Measurements from ENCODE around the gene TEX2. TPM values are rescaled to one million over a fixed set of nuclear protein-coding genes. Genes with fewer than 3 reads are reported as not detected.
A peak's percentile ranks its signal among the peaks of the same experiment; 100 is the strongest.
"Not testable (repeated sequence)": the region's sequence is repeated elsewhere in the genome, so short reads cannot be mapped to it uniquely, and the experiment has no call there.

The TEX2 gene
- total and polyA plus RNA-seq, 7 donors: 4.6 to 50.7 (median 39.3) TPM

GRCh38 chr17:64170286-64170685 lies 92.8 kb downstream of the TEX2 start:
- Histone ChIP-seq H3K36me3 (peaks cover 0 to 54% (median 4%) of the 10 kb centered on the region in 4 donors), H3K27ac (peak overlapping the region in 1 of 4 donors; percentile 8), H3K4me1 (no peaks in the 10 kb centered on the region), H3K27me3 (no peaks in the 10 kb centered on the region), H3K9me3 (no peaks in the 10 kb centered on the region), H3K4me3 (no peak overlapping the region)
- no peak for DNase-seq
- WGBS, 2 donors: 96 to 100% methylated on average over 4 of the region's 4 CpGs
- intact Hi-C loops (cut with DNase I): no loop called here
- TF ChIP-seq EP300 (IDR thresholded peaks at IDR 0.05): no peak

- H3K4me1 ChIP-seq; DNase-seq; H3K27me3 ChIP-seq; intact Hi-C loops (cut with DNase I); H3K27ac ChIP-seq; H3K4me3 ChIP-seq; H3K9me3 ChIP-seq: not testable (repeated sequence)
- 88 to 91% methylated on average over 3 of the region's 3 CpGs for WGBS, 2 donors
- peaks cover 0 to 40% (median 4%) of the 10 kb centered on the region in 4 donors for H3K36me3 ChIP-seq
Measured at GRCh38 chr17:64167666-64168065, 95.4 kb downstream of the TEX2 start.

GRCh38 chr17:64166876-64167275 lies 96.2 kb downstream of the TEX2 start:
- Histone ChIP-seq H3K36me3 (peaks cover 0 to 40% (median 4%) of the 10 kb centered on the region in 4 donors), H3K9me3 (no peaks in the 10 kb centered on the region), H3K4me3 (no peak overlapping the region), H3K27me3 (no peaks in the 10 kb centered on the region), H3K27ac (no peak overlapping the region), H3K4me1 (no peaks in the 10 kb centered on the region)
- intact Hi-C loops (cut with DNase I): no loop called here
- WGBS, 2 donors: 94 to 97% methylated on average over 3 of the region's 3 CpGs
- no peak for DNase-seq
- TF ChIP-seq CTCF (IDR thresholded peaks at IDR 0.05) (no peak), EP300 (IDR thresholded peaks at IDR 0.05) (no peak), POLR2AphosphoS5 (IDR thresholded peaks at IDR 0.05) (no peak), POLR2A (IDR thresholded peaks at IDR 0.05) (no peak)

- no peaks in the 10 kb centered on the region for H3K27me3 ChIP-seq
- peaks cover 0 to 40% (median 2%) of the 10 kb centered on the region in 4 donors for H3K36me3 ChIP-seq
- no peak for DNase-seq
- H3K4me1 ChIP-seq: no peaks in the 10 kb centered on the region
- intact Hi-C loops (cut with DNase I): no loop called here
- TF ChIP-seq POLR2AphosphoS5 (IDR thresholded peaks at IDR 0.05): no peak
- no peak overlapping the region for H3K4me3 ChIP-seq
- 95 to 96% methylated on average over 4 of the region's 4 CpGs for WGBS, 2 donors
- no peaks in the 10 kb centered on the region for H3K9me3 ChIP-seq
- H3K27ac ChIP-seq: no peak overlapping the region
Measured at GRCh38 chr17:64165347-64165746, 97.7 kb downstream of the TEX2 start.

- WGBS, 2 donors: 92 to 94% methylated on average over 6 of the region's 6 CpGs
- Histone ChIP-seq H3K4me3 (no peak overlapping the region), H3K36me3 (peaks cover 0 to 36% (median 2%) of the 10 kb centered on the region in 4 donors), H3K27me3 (no peaks in the 10 kb centered on the region), H3K9me3 (no peaks in the 10 kb centered on the region), H3K27ac (no peak overlapping the region), H3K4me1 (no peaks in the 10 kb centered on the region)
- no peak for DNase-seq
- TF ChIP-seq EP300 (IDR thresholded peaks at IDR 0.05): no peak
- no peak for TF ChIP-seq POLR2AphosphoS5 (IDR thresholded peaks at IDR 0.05)
- no peak for TF ChIP-seq POLR2A (IDR thresholded peaks at IDR 0.05)
- TF ChIP-seq CTCF (IDR thresholded peaks at IDR 0.05): no peak
- intact Hi-C loops (cut with DNase I): no loop called here
Measured at GRCh38 chr17:64164596-64165285, 98.3 kb downstream of the TEX2 start.

GRCh38 chr17:64163468-64163867 lies 99.6 kb downstream of the TEX2 start:
- intact Hi-C loops (cut with DNase I): no loop called here

More at GRCh38 chr17:64163468-64163867, 99.6 kb downstream of the TEX2 start:
- no peak for DNase-seq
- no peak overlapping the region for H3K4me3 ChIP-seq
- H3K4me1 ChIP-seq: no peaks in the 10 kb centered on the region
- H3K27ac ChIP-seq: no peak overlapping the region
- peaks cover 0 to 35% (median 2%) of the 10 kb centered on the region in 4 donors for H3K36me3 ChIP-seq
- H3K9me3 ChIP-seq: no peaks in the 10 kb centered on the region
- no peak for TF ChIP-seq POLR2A (IDR thresholded peaks at IDR 0.05)
- TF ChIP-seq POLR2AphosphoS5 (IDR thresholded peaks at IDR 0.05): no peak
- TF ChIP-seq CTCF (IDR thresholded peaks at IDR 0.05): no peak
- no peak for TF ChIP-seq EP300 (IDR thresholded peaks at IDR 0.05)
- WGBS, 2 donors: 79 to 81% methylated on average over 6 of the region's 6 CpGs
- H3K27me3 ChIP-seq: no peaks in the 10 kb centered on the region

All from sigmoid colon (tissue), 7 donors.